Measurements from ENCODE around the gene RBM4. TPM values are rescaled to one million over a fixed set of nuclear protein-coding genes. Genes with fewer than 3 reads are reported as not detected.

Gene RBM4
- total RNA-seq, 1 donor from 2014 or later = 206 TPM

DNA sequence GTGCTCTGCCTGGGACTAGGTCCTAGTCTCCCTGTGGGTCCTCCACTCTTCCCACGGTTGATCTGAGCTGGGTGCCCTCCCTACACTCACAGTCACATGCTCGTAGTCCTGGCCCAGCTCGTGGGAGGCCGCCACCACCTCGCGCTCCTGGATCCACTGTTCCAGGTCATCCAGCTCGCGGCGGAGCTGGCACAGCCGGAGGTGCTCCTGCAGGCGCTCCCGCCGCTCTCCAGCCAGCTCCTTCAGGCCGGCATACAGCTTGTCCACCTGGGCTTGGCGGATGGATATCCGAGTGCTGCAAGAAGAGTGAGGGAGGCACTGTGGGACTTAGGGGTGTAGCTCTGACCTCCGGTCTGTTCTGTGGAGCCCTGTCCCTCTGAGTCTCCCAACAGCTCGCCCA is 53.9 kb downstream of the RBM4 start:
- no peaks in the 10 kb centered on the region for H3K36me3 ChIP-seq
- H3K27me3 Mint-ChIP-seq (ENCODE audit: insufficient read depth, low read depth) = peaks cover 12% of the 10 kb centered on the region
- no peak overlapping the region for H3K4me3 ChIP-seq
- no peaks in the 10 kb centered on the region for H3K79me2 ChIP-seq (ENCODE audit: low read depth)
- no peaks in the 10 kb centered on the region for H3K9me3 ChIP-seq (ENCODE audit: low read depth)
- H3K4me2 ChIP-seq = no peak overlapping the region
- no peaks in the 10 kb centered on the region for H3K4me1 ChIP-seq
- DNase-seq (ENCODE audit: low spot score) = no peak
- TF ChIP-seq, protein P1, sequence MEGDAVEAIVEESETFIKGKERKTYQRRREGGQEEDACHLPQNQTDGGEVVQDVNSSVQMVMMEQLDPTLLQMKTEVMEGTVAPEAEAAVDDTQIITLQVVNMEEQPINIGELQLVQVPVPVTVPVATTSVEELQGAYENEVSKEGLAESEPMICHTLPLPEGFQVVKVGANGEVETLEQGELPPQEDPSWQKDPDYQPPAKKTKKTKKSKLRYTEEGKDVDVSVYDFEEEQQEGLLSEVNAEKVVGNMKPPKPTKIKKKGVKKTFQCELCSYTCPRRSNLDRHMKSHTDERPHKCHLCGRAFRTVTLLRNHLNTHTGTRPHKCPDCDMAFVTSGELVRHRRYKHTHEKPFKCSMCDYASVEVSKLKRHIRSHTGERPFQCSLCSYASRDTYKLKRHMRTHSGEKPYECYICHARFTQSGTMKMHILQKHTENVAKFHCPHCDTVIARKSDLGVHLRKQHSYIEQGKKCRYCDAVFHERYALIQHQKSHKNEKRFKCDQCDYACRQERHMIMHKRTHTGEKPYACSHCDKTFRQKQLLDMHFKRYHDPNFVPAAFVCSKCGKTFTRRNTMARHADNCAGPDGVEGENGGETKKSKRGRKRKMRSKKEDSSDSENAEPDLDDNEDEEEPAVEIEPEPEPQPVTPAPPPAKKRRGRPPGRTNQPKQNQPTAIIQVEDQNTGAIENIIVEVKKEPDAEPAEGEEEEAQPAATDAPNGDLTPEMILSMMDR (IDR thresholded peaks at IDR 0.05) = no peak
- no peak for TF ChIP-seq EZH2phosphoT487 (IDR thresholded peaks at IDR 0.05)
- TF ChIP-seq EZH2 (IDR thresholded peaks at IDR 0.05) = no peak
- no peak overlapping the region for H3K27ac ChIP-seq
- no peak overlapping the region for H3K27ac Mint-ChIP-seq
- H3K36me3 Mint-ChIP-seq = peaks cover 8% of the 10 kb centered on the region
- no peaks in the 10 kb centered on the region for H4K20me1 ChIP-seq (ENCODE audit: low read depth)
- no peak overlapping the region for H3K4me3 Mint-ChIP-seq
- no peaks in the 10 kb centered on the region for H3K27me3 ChIP-seq
- H2AFZ ChIP-seq (replicated peaks) = no peak overlapping the region
- peaks cover 6% of the 10 kb centered on the region for H3F3A ChIP-seq (ENCODE audit: low read depth)
- no peaks in the 10 kb centered on the region for H3K9me3 Mint-ChIP-seq
- peaks cover 3% of the 10 kb centered on the region for H3K4me1 Mint-ChIP-seq
- no peak overlapping the region for H3K9ac ChIP-seq

DNA sequence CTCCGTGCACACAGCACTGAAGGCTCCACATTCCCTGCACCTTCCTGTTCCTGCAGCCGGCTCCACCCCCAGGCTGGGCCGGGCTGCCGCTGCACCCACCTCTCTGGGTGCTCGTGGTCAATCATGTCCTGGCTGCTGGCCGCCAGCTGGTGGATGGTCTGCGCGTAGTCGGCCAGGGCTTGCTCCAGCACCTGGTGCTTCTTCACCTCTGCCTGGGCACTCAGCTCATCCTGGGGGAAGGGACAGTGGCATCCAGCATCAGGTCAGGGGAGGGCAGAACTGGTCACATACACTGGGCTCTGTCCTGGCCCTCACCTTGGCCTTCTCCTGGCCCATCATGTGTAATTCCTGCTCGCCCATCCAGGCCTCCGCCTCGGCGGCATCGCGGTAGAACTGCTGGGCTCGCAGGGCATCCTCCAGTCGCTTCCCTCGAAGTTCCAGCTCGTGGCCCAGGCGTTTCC is 54.4 kb downstream of the RBM4 start:
- no peaks in the 10 kb centered on the region for H3K36me3 ChIP-seq
- H3K27me3 Mint-ChIP-seq (ENCODE audit: insufficient read depth, low read depth) = peaks cover 12% of the 10 kb centered on the region

DNA sequence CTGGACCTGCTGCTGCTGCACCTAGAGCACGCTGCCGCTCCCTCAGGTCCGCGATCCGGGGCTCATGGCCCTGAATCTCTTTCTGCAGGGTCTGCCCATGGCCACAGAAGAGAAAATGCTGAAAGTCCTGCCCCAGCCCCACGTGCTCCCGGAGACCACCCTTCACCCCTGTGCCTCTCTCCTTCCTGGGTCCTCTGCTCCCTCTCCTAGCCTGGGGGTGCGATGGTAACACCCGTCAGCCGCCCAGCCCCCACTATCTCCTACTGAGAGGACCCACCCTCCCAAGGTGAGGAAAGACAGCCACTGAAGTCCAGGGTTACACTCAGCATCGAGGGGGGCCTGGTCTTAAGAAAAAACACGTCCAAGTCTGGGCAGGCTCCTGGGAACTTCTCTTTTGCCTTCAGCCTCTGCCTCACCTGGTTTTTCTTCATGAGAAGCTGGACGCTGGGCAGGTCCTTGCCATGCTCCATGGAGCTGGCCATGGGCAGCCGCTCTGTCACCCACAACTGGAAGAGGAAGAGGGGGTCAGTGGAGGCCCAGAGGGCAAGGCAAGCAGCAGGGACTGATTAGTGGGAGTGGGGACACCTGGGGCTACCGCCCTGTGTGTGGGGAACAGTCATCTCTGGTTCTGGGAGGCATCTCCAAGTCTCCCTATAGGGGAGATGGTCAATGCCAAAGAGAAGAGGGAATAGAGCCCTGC is 55.0 kb downstream of the RBM4 start:
- no peaks in the 10 kb centered on the region for H3K27me3 ChIP-seq
- H3K36me3 ChIP-seq = no peaks in the 10 kb centered on the region
- no peak overlapping the region for H2AFZ ChIP-seq (replicated peaks)
- no peak overlapping the region for H3K27ac ChIP-seq
- H4K20me1 ChIP-seq (ENCODE audit: low read depth) = no peaks in the 10 kb centered on the region
- no peaks in the 10 kb centered on the region for H3K4me1 ChIP-seq
- H3K4me3 ChIP-seq = no peak overlapping the region
- no peak overlapping the region for H3K9ac ChIP-seq
- Mint-ChIP-seq H3K36me3 (peaks cover 8% of the 10 kb centered on the region), H3K27me3 (ENCODE audit: insufficient read depth, low read depth) (peaks cover 12% of the 10 kb centered on the region), H3K9me3 (no peaks in the 10 kb centered on the region), H3K4me3 (peak overlapping the region; percentile 41), H3K27ac (no peak overlapping the region), H3K4me1 (peaks cover 3% of the 10 kb centered on the region)
- no peak for DNase-seq (ENCODE audit: low spot score)
- no peaks in the 10 kb centered on the region for H3K79me2 ChIP-seq (ENCODE audit: low read depth)
- H3F3A ChIP-seq (ENCODE audit: low read depth) = peaks cover 6% of the 10 kb centered on the region
- TF ChIP-seq EZH2 (IDR thresholded peaks at IDR 0.05) (no peak), EZH2phosphoT487 (IDR thresholded peaks at IDR 0.05) (no peak)
- TF ChIP-seq, protein P1 (IDR thresholded peaks at IDR 0.05) = no peak
- H3K4me2 ChIP-seq = no peak overlapping the region
- H3K9me3 ChIP-seq (ENCODE audit: low read depth) = no peaks in the 10 kb centered on the region

More for the DNA sequence above, 54.4 kb downstream of the RBM4 start:
- H3K36me3 Mint-ChIP-seq = peaks cover 8% of the 10 kb centered on the region
- Histone ChIP-seq H3K9me3 (ENCODE audit: low read depth) (no peaks in the 10 kb centered on the region), H3K4me2 (no peak overlapping the region), H3K79me2 (ENCODE audit: low read depth) (no peaks in the 10 kb centered on the region), H3K27ac (no peak overlapping the region), H3F3A (ENCODE audit: low read depth) (peaks cover 6% of the 10 kb centered on the region), H3K9ac (no peak overlapping the region), H3K27me3 (no peaks in the 10 kb centered on the region), H3K4me3 (no peak overlapping the region), H3K4me1 (no peaks in the 10 kb centered on the region), H2AFZ (replicated peaks) (no peak overlapping the region), H4K20me1 (ENCODE audit: low read depth) (no peaks in the 10 kb centered on the region)
- TF ChIP-seq, protein P1 (IDR thresholded peaks at IDR 0.05) = no peak
- TF ChIP-seq EZH2 (IDR thresholded peaks at IDR 0.05) (no peak), EZH2phosphoT487 (IDR thresholded peaks at IDR 0.05) (no peak)
- H3K4me1 Mint-ChIP-seq = peaks cover 3% of the 10 kb centered on the region
- no peaks in the 10 kb centered on the region for H3K9me3 Mint-ChIP-seq
- no peak overlapping the region for H3K27ac Mint-ChIP-seq
- no peak for DNase-seq (ENCODE audit: low spot score)
- H3K4me3 Mint-ChIP-seq = no peak overlapping the region

Data from neural progenitor cell (in vitro differentiated cells).